ENCODE results near the gene DDX21.

Gene DDX21

DNA sequence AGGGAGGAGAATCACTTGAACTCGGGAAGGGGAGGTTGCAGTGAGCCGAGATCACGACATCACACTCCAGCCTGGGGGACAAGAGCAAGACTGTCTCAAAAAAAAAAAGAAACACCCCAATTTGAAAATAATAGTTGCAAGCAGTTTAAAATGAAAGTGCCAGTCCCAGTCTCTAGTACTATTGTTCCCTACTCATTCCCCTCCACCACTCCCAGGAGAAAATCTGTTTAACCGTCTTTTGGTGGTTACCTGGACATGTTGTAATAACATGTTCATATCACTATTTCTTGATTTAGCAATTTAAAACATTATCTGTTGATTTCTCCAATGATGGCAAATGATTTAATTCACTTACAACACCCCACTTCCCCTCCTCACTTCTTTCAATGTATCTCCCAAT is 77.3 kb downstream of the DDX21 start:
- Histone ChIP-seq H3K36me3 (ENCODE audit: insufficient read depth, low read length) (no peaks in the 10 kb centered on the region), H3K79me2 (ENCODE audit: insufficient read depth, low read length) (no peaks in the 10 kb centered on the region), H3K27me3 (ENCODE audit: insufficient read depth, low read length, poor library complexity, severe bottlenecking) (no peaks in the 10 kb centered on the region), H3K9me2 (replicated peaks; ENCODE audit: low read depth, low read length) (no peaks in the 10 kb centered on the region), H3K9ac (ENCODE audit: low read depth, low read length, poor library complexity, severe bottlenecking) (no peak overlapping the region), H4K20me1 (ENCODE audit: insufficient read depth, low read length, poor library complexity, severe bottlenecking) (no peaks in the 10 kb centered on the region), H3K9me3 (ENCODE audit: insufficient read depth, low read depth, low read length) (no peaks in the 10 kb centered on the region), H2AFZ (ENCODE audit: low read length) (no peak overlapping the region), H3K4me3 (ENCODE audit: low read length, poor library complexity, severe bottlenecking) (no peak overlapping the region), H3K4me2 (ENCODE audit: low read depth, low read length, poor library complexity, severe bottlenecking) (no peak overlapping the region), H3F3A (ENCODE audit: low read depth) (no peaks in the 10 kb centered on the region), H3K4me1 (ENCODE audit: insufficient read depth, low read length, poor library complexity, severe bottlenecking) (no peaks in the 10 kb centered on the region)
- TF ChIP-seq, protein P1, sequence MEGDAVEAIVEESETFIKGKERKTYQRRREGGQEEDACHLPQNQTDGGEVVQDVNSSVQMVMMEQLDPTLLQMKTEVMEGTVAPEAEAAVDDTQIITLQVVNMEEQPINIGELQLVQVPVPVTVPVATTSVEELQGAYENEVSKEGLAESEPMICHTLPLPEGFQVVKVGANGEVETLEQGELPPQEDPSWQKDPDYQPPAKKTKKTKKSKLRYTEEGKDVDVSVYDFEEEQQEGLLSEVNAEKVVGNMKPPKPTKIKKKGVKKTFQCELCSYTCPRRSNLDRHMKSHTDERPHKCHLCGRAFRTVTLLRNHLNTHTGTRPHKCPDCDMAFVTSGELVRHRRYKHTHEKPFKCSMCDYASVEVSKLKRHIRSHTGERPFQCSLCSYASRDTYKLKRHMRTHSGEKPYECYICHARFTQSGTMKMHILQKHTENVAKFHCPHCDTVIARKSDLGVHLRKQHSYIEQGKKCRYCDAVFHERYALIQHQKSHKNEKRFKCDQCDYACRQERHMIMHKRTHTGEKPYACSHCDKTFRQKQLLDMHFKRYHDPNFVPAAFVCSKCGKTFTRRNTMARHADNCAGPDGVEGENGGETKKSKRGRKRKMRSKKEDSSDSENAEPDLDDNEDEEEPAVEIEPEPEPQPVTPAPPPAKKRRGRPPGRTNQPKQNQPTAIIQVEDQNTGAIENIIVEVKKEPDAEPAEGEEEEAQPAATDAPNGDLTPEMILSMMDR (conservative IDR thresholded peaks at IDR 0.05; ENCODE audit: low read length) = no peak
- no peak for TF ChIP-seq EZH2phosphoT487 (IDR thresholded peaks at IDR 0.05; ENCODE audit: borderline replicate concordance)

Data from Loucy (cell line).